ENCODE data around the gene IFT80. TPM values are rescaled to one million over a fixed set of nuclear protein-coding genes. Genes with fewer than 3 reads are reported as not detected.

The IFT80 gene
- total and polyA plus RNA-seq, 9 of the 15 experiments (the other 6 are each of a cell fraction or from before 2014, with no cell fraction given): 6.7 to 21.1 (median 16.4) TPM

DNA sequence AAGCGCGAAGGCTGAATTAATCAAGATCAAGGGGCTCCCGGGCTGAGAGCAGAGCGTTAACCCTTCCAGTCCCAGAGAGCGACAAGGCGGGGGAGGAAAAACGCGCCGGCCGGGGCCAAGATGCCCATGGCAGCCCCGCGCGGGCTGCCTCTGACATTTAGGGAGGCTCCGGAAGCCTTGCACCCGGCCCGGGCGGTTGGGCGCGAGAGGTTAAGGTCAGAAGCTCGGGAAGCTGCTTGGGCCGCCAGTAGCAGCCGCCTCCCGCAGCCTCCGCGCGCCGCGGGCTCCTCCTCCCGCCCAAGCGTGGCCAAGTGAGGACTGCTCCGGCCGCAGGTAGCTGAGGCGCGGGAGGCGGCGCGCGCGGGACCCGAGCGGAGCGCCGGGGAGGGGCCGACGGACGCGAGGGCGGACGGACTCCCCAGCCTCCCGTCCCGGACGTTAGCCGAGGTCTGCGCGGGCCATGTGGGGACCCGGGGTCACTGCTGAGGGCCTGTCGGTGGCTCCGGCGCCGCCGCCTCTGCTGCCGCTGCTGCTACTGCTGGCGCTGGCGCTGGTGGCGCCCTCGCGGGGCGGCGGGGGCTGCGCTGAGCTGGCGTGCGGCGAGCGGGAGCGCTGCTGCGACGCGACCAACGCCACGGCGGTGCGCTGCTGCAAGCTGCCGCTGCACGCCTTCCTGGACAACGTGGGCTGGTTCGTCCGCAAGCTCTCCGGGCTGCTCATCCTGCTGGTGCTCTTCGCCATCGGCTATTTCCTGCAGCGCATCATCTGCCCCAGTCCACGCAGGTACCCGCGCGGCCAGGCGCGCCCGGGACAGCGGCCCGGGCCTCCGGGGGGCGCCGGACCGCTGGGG lies 173.6 kb downstream of the IFT80 start, which contains the start of gene C3orf80 (continued):
- TF ChIP-seq, protein P1, sequence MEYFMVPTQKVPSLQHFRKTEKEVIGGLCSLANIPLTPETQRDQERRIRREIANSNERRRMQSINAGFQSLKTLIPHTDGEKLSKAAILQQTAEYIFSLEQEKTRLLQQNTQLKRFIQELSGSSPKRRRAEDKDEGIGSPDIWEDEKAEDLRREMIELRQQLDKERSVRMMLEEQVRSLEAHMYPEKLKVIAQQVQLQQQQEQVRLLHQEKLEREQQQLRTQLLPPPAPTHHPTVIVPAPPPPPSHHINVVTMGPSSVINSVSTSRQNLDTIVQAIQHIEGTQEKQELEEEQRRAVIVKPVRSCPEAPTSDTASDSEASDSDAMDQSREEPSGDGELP (CRISPR knock-in tag; IDR thresholded peaks at IDR 0.05; ENCODE audit: borderline replicate concordance): peak; percentile 19; the same call in 1 of the 2 replicates
- no peak for TF ChIP-seq DMBX1 (CRISPR knock-in tag; IDR thresholded peaks at IDR 0.05; ENCODE audit: borderline replicate concordance)
- TF ChIP-seq ZBTB8A (IDR thresholded peaks at IDR 0.05; ENCODE audit: partially characterized antibody): no peak
- TF ChIP-seq, protein P2, sequence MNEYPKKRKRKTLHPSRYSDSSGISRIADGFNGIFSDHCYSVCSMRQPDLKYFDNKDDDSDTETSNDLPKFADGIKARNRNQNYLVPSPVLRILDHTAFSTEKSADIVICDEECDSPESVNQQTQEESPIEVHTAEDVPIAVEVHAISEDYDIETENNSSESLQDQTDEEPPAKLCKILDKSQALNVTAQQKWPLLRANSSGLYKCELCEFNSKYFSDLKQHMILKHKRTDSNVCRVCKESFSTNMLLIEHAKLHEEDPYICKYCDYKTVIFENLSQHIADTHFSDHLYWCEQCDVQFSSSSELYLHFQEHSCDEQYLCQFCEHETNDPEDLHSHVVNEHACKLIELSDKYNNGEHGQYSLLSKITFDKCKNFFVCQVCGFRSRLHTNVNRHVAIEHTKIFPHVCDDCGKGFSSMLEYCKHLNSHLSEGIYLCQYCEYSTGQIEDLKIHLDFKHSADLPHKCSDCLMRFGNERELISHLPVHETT (CRISPR knock-in tag; conservative IDR thresholded peaks at IDR 0.05 in 1 of 2, IDR thresholded peaks at IDR 0.05 in 1 of 2): no peak
- TF ChIP-seq CEBPB (tag; IDR thresholded peaks at IDR 0.05): no peak
- TF ChIP-seq, protein P3, sequence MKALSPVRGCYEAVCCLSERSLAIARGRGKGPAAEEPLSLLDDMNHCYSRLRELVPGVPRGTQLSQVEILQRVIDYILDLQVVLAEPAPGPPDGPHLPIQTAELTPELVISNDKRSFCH (CRISPR knock-in tag; IDR thresholded peaks at IDR 0.05): no peak
- TF ChIP-seq, protein P3 (tag; IDR thresholded peaks at IDR 0.05): peak; percentile 48; the same call in 1 of the 2 replicates
- TF ChIP-seq FOXA3 (CRISPR knock-in tag; conservative IDR thresholded peaks at IDR 0.05 in 1 of 2, IDR thresholded peaks at IDR 0.05 in 1 of 2): no peak
- TF ChIP-seq, protein P4, sequence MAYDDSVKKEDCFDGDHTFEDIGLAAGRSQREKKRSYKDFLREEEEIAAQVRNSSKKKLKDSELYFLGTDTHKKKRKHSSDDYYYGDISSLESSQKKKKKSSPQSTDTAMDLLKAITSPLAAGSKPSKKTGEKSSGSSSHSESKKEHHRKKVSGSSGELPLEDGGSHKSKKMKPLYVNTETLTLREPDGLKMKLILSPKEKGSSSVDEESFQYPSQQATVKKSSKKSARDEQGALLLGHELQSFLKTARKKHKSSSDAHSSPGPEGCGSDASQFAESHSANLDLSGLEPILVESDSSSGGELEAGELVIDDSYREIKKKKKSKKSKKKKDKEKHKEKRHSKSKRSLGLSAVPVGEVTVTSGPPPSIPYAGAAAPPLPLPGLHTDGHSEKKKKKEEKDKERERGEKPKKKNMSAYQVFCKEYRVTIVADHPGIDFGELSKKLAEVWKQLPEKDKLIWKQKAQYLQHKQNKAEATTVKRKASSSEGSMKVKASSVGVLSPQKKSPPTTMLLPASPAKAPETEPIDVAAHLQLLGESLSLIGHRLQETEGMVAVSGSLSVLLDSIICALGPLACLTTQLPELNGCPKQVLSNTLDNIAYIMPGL (CRISPR knock-in tag; IDR thresholded peaks at IDR 0.05): no peak
- TF ChIP-seq, protein P5, sequence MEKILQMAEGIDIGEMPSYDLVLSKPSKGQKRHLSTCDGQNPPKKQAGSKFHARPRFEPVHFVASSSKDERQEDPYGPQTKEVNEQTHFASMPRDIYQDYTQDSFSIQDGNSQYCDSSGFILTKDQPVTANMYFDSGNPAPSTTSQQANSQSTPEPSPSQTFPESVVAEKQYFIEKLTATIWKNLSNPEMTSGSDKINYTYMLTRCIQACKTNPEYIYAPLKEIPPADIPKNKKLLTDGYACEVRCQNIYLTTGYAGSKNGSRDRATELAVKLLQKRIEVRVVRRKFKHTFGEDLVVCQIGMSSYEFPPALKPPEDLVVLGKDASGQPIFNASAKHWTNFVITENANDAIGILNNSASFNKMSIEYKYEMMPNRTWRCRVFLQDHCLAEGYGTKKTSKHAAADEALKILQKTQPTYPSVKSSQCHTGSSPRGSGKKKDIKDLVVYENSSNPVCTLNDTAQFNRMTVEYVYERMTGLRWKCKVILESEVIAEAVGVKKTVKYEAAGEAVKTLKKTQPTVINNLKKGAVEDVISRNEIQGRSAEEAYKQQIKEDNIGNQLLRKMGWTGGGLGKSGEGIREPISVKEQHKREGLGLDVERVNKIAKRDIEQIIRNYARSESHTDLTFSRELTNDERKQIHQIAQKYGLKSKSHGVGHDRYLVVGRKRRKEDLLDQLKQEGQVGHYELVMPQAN (IDR thresholded peaks at IDR 0.05; ENCODE audit: borderline replicate concordance): no peak
- no peak for TF ChIP-seq TRIM28 (IDR thresholded peaks at IDR 0.05)
- TF ChIP-seq XRCC5 (IDR thresholded peaks at IDR 0.05; ENCODE audit: low read depth, low read length): no peak
- TF ChIP-seq, protein P6, sequence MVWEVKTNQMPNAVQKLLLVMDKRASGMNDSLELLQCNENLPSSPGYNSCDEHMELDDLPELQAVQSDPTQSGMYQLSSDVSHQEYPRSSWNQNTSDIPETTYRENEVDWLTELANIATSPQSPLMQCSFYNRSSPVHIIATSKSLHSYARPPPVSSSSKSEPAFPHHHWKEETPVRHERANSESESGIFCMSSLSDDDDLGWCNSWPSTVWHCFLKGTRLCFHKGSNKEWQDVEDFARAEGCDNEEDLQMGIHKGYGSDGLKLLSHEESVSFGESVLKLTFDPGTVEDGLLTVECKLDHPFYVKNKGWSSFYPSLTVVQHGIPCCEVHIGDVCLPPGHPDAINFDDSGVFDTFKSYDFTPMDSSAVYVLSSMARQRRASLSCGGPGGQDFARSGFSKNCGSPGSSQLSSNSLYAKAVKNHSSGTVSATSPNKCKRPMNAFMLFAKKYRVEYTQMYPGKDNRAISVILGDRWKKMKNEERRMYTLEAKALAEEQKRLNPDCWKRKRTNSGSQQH (CRISPR knock-in tag; IDR thresholded peaks at IDR 0.05): no peak
- 0 out of 2 replicates have a peak, but pooled peaks have one; percentile 5 for TF ChIP-seq ZNF24 (IDR thresholded peaks at IDR 0.05)
- TF ChIP-seq TCFL5 (CRISPR knock-in tag; conservative IDR thresholded peaks at IDR 0.05): no peak
- no peak for TF ChIP-seq ZNF717 (CRISPR knock-in tag; IDR thresholded peaks at IDR 0.05)

All from K562 (cell line).